Activated CD4-positive, alpha-beta T cell treated with anti-CD3 and anti-CD28 coated beads, Interleukin-2, amount 10 ng/mL, durations not matched to agents 7 days and 5 days (primary cell): ENCODE measurements around the gene PLCH2. TPM values are rescaled to one million over a fixed set of nuclear protein-coding genes. Genes with fewer than 3 reads are reported as not detected.
"Not testable (repeated sequence)": the region's sequence is repeated elsewhere in the genome, so short reads cannot be mapped to it uniquely, and the experiment has no call there.

Experiments used
- CTCF ChIA-PET: fragments of 350-600 bp; sonication (Branson Sonifier 250); formaldehyde crosslinking; loops from one replicate; lab custom pipeline; 2021; ENCODE audit warnings: antibody characterized with exemption; lab: Charles Lee
- POLR2A ChIA-PET: fragments of 350-600 bp; sonication (Branson Sonifier 250); formaldehyde crosslinking; loops from one replicate; lab custom pipeline; 2021; ENCODE audit warnings: antibody characterized with exemption; lab: Charles Lee
- DNase-seq: peaks from one replicate; pipeline ENCODE4 v3.0.0-alpha.2; 2020
- H3K27ac Mint-ChIP-seq: one replicate; pipeline ENCODE4 v1.8.0; 2021; ENCODE audit warnings: mild to moderate bottlenecking, moderate library complexity, mixed read lengths
- H3K27me3 Mint-ChIP-seq: one replicate; pipeline ENCODE4 v1.8.0; 2021; ENCODE audit warnings: mixed read lengths
- H3K36me3 Mint-ChIP-seq: one replicate; pipeline ENCODE4 v1.8.0; 2021; ENCODE audit warnings: low read depth, mixed read lengths
- H3K4me1 Mint-ChIP-seq: one replicate; pipeline ENCODE4 v1.8.0; 2021; ENCODE audit warnings: mixed read lengths
- H3K4me3 Mint-ChIP-seq: one replicate; pipeline ENCODE4 v1.8.0; 2021; ENCODE audit warnings: mild to moderate bottlenecking, moderate library complexity, mixed read lengths
- H3K9me3 Mint-ChIP-seq: one replicate; pipeline ENCODE4 v1.8.0; 2021; ENCODE audit warnings: mixed read lengths
- total RNA-seq, 2 experiments: library from RNA; stranded (reverse); gene quantifications; one replicate each; pipeline ENCODE4 v1.2.3, GENCODE V29; 2021

The PLCH2 gene
- total RNA-seq, 2 experiments from 2014 or later: 16.7 to 21.1 TPM

- POLR2A ChIA-PET, H3K27me3 Mint-ChIP-seq, H3K9me3 Mint-ChIP-seq, DNase-seq, H3K27ac Mint-ChIP-seq, H3K4me3 Mint-ChIP-seq, H3K4me1 Mint-ChIP-seq, H3K36me3 Mint-ChIP-seq, CTCF ChIA-PET: not testable (repeated sequence)
Measured at GRCh38 chr1:2459102-2459753, 16.9 kb upstream of the PLCH2 start.

DNA sequence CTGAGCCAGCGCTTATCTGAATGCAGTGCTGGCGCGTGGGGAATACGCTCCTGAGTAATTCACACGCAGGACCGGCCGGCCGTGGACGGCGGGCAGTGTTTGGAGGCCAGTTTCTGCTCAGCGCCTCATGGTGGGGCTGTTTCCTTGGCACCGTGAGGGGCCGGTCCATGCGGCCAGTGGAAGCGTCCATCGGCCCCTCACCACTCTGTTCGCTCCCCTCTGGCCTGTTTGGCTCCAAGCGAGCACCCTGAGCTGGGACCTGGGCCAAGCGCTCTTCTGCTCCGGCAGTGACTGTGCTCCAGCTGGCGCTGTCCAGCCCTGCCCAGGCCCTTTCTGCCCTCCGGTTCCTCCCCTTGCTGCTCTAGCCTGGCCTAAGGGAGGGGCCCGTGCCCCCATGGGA, 16.3 kb upstream of the PLCH2 start:
- DNase-seq: no peak
- H3K4me3 Mint-ChIP-seq: no peak overlapping the region
- no peaks in the 10 kb centered on the region for H3K36me3 Mint-ChIP-seq
- ChIA-PET CTCF (no interaction called here), POLR2A (no interaction called here)
- H3K9me3 Mint-ChIP-seq: no peaks in the 10 kb centered on the region
- no peaks in the 10 kb centered on the region for H3K27me3 Mint-ChIP-seq
- H3K27ac Mint-ChIP-seq: no peak overlapping the region
- H3K4me1 Mint-ChIP-seq: no peaks in the 10 kb centered on the region

GRCh38 chr1:2460203-2460602, 15.9 kb upstream of the PLCH2 start:
- H3K27ac Mint-ChIP-seq: peak overlapping the region; percentile 41
- POLR2A ChIA-PET: no interaction called here
- no peaks in the 10 kb centered on the region for H3K4me1 Mint-ChIP-seq
- CTCF ChIA-PET: no interaction called here
- no peaks in the 10 kb centered on the region for H3K27me3 Mint-ChIP-seq
- H3K9me3 Mint-ChIP-seq: no peaks in the 10 kb centered on the region
- DNase-seq: no peak
- no peak overlapping the region for H3K4me3 Mint-ChIP-seq
- H3K36me3 Mint-ChIP-seq: no peaks in the 10 kb centered on the region

DNA sequence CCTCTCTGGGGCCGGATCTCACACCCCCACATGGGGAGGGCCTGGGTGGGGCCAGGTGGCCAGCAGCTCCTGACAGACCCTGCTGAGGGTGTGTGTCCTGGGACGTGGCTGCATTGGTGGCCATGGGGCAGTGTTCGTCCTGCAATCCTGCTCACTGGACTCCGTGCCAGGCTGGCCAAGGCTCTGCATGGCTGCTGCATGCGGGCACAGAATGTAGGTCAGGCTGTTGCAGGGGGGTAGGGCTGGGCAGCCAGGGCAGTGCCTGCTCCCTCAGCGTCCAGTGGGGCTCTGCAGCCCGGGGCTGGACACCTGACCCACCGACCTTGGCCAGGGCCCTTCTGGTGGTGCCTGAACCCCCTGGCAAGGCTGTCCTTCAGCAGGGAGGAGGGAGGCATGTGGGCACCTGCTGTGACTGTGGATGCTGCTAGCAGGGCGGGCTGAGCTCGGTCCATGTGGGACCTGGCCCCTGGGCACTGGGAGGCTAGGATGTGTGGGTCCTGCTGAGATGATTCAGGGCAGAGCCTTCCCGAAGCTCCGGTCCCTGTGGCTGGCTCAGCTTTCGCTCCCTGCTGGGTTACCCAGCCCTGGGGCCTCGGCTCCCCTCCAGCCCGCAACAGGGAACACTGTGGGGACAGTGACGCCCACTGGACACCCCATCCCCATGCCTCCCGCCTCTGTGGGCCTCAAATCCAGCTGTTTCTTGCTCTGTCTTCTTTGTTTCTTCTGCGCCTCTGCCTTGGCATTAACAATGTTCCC, 14.9 kb upstream of the PLCH2 start:
- no peaks in the 10 kb centered on the region for H3K9me3 Mint-ChIP-seq
- H3K36me3 Mint-ChIP-seq: no peaks in the 10 kb centered on the region
- H3K27me3 Mint-ChIP-seq: no peaks in the 10 kb centered on the region
- H3K4me3 Mint-ChIP-seq: no peak overlapping the region
- H3K4me1 Mint-ChIP-seq: no peaks in the 10 kb centered on the region
- DNase-seq: no peak
- H3K27ac Mint-ChIP-seq: no peak overlapping the region
- CTCF ChIA-PET: interaction anchor here (0.8 to 0.9 kb wide), 2 partner anchors 10 to 266 kb away, joined by 3 read pairs; partner anchors contain the start of gene FAAP20
- POLR2A ChIA-PET: no interaction called here

- DNase-seq: no peak
- H3K27ac Mint-ChIP-seq: no peak overlapping the region
- no peaks in the 10 kb centered on the region for H3K9me3 Mint-ChIP-seq
- no peak overlapping the region for H3K4me3 Mint-ChIP-seq
- no peaks in the 10 kb centered on the region for H3K36me3 Mint-ChIP-seq
- ChIA-PET POLR2A (no interaction called here), CTCF (interaction anchor here (0.7 kb wide), 1 partner anchor 57 kb away, joined by 3 read pairs; no protein-coding TSS in a partner anchor)
- no peaks in the 10 kb centered on the region for H3K4me1 Mint-ChIP-seq
- no peaks in the 10 kb centered on the region for H3K27me3 Mint-ChIP-seq
Measured at GRCh38 chr1:2462819-2463218, 13.3 kb upstream of the PLCH2 start.

GRCh38 chr1:2463396-2463795, 12.7 kb upstream of the PLCH2 start:
- CTCF ChIA-PET: no interaction called here
- POLR2A ChIA-PET: no interaction called here

DNA sequence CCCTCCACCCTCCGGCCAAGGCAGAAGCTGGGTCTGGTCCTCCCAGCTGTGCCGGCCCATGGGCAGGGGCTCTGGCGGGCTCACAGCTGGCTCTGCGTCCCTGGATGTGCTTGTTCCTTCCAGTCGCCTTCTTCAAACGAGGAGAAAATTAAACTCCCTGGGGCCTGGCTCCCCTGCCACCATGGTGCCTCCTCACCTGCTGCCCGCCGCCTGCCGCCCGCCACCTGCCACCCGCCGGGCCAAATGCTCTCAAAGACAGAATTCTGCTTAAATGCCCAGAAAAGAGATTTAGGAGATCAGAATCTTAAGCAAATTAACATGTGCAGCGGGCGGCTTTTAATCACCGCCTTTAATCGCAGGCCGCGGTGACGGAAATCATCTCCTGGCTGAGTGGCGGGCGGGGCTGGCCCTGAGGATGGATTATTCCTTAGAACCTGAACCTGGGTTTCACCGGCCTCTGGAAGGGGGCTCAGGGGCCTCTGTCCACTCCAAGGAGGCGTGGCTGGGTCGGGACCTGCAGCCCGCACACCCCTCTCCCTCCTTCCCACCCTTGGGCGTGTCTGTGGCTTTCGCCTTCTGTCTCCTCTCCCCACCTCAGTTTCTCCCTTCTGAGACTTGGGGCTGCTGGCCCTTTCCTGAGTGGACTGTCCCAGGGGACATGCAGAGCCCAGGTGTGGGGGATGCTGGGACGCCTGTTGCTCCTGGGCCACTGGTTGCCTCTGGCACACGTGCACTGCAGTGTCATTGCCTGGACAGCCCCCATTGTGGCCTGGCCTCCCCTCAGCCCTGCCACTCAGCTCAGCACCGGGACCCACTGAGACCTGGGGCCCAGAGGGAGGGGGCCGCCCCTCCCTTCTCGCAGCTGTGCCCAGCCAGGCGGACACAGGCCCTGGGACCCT, 10.5 kb upstream of the PLCH2 start:
- Mint-ChIP-seq H3K9me3 (no peaks in the 10 kb centered on the region), H3K4me1 (no peaks in the 10 kb centered on the region), H3K27ac (no peak overlapping the region), H3K4me3 (no peak overlapping the region), H3K36me3 (no peaks in the 10 kb centered on the region), H3K27me3 (no peaks in the 10 kb centered on the region)
- no peak for DNase-seq
- POLR2A ChIA-PET: no interaction called here
- CTCF ChIA-PET: no interaction called here

More at GRCh38 chr1:2463396-2463795, 12.7 kb upstream of the PLCH2 start:
- no peaks in the 10 kb centered on the region for H3K36me3 Mint-ChIP-seq
- no peaks in the 10 kb centered on the region for H3K9me3 Mint-ChIP-seq
- H3K4me1 Mint-ChIP-seq: no peaks in the 10 kb centered on the region
- no peaks in the 10 kb centered on the region for H3K27me3 Mint-ChIP-seq
- DNase-seq: no peak
- no peak overlapping the region for H3K4me3 Mint-ChIP-seq
- no peak overlapping the region for H3K27ac Mint-ChIP-seq

DNA sequence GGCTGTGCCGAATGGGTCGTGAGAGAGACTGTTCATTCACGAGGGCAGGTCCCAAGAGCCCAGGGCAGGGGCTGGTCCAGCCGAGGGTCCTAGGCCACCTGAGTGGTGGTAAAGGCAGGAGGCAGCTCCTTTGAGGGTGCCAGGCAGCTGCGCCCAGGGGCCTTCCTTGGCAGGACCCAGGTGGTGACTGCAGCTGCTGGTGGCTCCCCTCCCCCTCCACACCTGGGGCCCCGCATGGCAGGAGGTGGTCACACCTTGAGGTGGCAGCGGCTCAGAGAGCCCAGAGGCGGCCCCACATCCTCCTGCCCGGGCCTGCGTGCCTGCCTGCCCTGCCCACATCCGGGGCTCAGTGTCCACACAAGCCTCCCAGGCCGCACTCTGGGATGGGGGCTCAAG, 9.8 kb upstream of the PLCH2 start:
- CTCF ChIA-PET: no interaction called here
- Mint-ChIP-seq H3K9me3 (no peaks in the 10 kb centered on the region), H3K4me3 (no peak overlapping the region), H3K36me3 (no peaks in the 10 kb centered on the region), H3K4me1 (no peaks in the 10 kb centered on the region), H3K27me3 (no peaks in the 10 kb centered on the region), H3K27ac (no peak overlapping the region)
- DNase-seq: no peak
- POLR2A ChIA-PET: no interaction called here

DNA sequence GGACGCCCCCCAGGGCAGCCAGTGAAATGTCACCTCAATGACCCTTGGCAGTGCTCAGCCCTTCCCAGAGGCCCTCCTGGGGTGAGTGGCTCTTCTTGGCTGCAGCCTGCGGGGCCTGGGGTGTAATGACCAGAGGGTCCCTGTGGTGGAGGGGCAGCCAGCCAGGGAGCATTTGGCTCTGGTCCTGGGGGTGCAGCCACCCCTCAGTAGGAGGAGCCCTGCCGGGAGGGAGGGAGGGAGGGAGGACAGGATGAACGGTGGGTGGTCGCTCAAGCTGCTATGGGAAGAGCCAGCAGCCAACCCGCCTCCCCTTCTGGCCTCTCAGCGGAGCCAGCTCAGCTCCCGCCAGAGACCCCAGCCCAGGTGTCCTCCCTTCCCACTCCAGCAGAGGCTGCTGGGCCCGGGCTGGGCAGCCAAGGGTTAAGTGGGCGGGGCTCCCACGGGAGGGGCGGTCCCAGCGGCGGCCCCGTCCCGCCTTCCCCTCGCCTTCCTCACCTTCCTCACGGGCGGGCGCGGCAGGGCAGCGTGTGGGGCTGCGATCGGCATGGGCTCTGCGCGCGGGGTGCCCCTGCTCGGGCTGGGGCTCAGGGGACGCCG, 9.0 kb upstream of the PLCH2 start:
- H3K27me3 Mint-ChIP-seq: no peaks in the 10 kb centered on the region

DNA sequence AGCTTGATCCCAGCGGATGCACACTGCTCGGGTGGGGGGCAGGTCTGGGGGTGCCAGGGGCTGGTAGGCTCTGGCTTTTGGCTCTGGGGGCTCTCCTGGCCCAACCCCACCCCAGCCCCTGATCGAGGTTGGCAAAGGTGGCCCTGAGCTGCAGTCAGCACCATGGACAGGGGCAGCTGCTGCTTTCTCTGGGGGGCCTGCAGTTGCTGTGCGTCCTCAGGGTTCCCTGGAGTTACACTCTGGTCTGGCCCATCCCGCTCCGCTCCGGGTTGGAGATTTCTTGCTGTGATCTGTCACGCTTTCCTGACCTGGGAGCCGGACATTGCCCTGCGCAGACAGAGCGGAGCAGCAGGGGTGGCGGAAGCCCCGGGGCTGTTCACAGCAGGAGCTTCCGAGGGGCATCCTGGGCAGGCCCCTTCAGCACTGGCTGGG, 8.0 kb upstream of the PLCH2 start:
- peak; percentile 51 for DNase-seq
- no peak overlapping the region for H3K4me3 Mint-ChIP-seq
- H3K36me3 Mint-ChIP-seq: no peaks in the 10 kb centered on the region
- no peaks in the 10 kb centered on the region for H3K9me3 Mint-ChIP-seq
- no peaks in the 10 kb centered on the region for H3K27me3 Mint-ChIP-seq
- ChIA-PET CTCF (interaction anchor here (0.6 kb wide), 1 partner anchor 113 kb away, joined by 3 read pairs; no protein-coding TSS in a partner anchor), POLR2A (no interaction called here)
- H3K4me1 Mint-ChIP-seq: no peaks in the 10 kb centered on the region
- no peak overlapping the region for H3K27ac Mint-ChIP-seq

More for the DNA sequence above, 9.0 kb upstream of the PLCH2 start:
- POLR2A ChIA-PET: no interaction called here
- Mint-ChIP-seq H3K27ac (no peak overlapping the region), H3K9me3 (no peaks in the 10 kb centered on the region), H3K4me1 (no peaks in the 10 kb centered on the region), H3K4me3 (no peak overlapping the region), H3K36me3 (no peaks in the 10 kb centered on the region)
- CTCF ChIA-PET: no interaction called here
- no peak for DNase-seq

GRCh38 chr1:2468540-2468939, 7.5 kb upstream of the PLCH2 start:
- H3K27ac Mint-ChIP-seq: no peak overlapping the region
- POLR2A ChIA-PET: no interaction called here
- H3K4me1 Mint-ChIP-seq: no peaks in the 10 kb centered on the region
- H3K36me3 Mint-ChIP-seq: no peaks in the 10 kb centered on the region
- H3K9me3 Mint-ChIP-seq: no peaks in the 10 kb centered on the region
- CTCF ChIA-PET: no interaction called here
- no peak for DNase-seq
- no peak overlapping the region for H3K4me3 Mint-ChIP-seq
- H3K27me3 Mint-ChIP-seq: no peaks in the 10 kb centered on the region

GRCh38 chr1:2469103-2469940, 6.8 kb upstream of the PLCH2 start:
- ChIA-PET POLR2A (no interaction called here), CTCF (no interaction called here)
- Mint-ChIP-seq H3K36me3 (no peaks in the 10 kb centered on the region), H3K27me3 (no peaks in the 10 kb centered on the region), H3K27ac (no peak overlapping the region), H3K9me3 (no peaks in the 10 kb centered on the region), H3K4me3 (no peak overlapping the region), H3K4me1 (no peaks in the 10 kb centered on the region)
- no peak for DNase-seq
